Dermis microvascular lymphatic vessel endothelial cell (primary cell): ENCODE data around the gene FAM171A1. TPM values are rescaled to one million over a fixed set of nuclear protein-coding genes. Genes with fewer than 3 reads are reported as not detected.
"Not testable (repeated sequence)": the region's sequence is repeated elsewhere in the genome, so short reads cannot be mapped to it uniquely, and the experiment has no call there.

Source experiments
- DNase-seq, 2 donors: peaks; one replicate each; pipeline versions ENCODE4 v3.0.0 to v3.0.0-alpha.2; 2010; ENCODE audit warnings: low read depth in 2 of 2
- total RNA-seq: library from RNA; depleted of rRNA; stranded (reverse); fragments of >200 nt; gene quantifications from 2 replicates; pipeline ENCODE4 v1.2.1, GENCODE V29; 2014

FAM171A1 gene
- total RNA-seq, 1 donor from 2014 or later = 29.8 TPM

DNA sequence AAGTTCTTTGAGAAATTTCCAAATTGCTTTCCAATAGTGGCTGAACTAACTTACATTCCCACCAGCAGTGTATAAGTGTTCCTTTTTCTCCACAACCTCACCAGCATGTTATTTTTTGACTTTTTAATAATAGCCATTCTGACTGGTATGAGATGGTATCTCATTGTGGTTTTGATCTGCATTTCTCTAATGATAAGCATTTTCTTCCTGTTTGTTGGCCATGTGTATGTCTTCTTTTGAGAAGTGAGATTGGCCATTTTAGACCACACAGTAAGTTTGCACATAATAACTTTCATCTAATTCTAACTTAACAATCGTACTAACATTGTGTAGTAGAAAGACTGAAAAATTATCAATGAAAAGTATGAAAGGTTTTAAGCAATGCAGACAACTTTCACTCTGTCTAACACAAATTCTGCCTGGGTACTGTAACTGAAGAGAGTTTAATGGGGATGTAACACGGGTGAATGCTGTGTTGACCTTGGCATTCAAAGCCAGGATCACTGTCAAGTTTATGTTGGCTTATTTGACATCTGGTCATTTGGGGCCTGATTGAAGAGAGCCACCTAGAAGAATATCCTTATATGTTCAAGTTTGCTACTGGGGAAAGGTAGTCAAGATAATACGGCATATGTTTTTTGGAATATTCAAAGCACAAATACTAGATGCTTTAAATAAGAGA lies 50.4 kb downstream of the FAM171A1 start:
- peak in 1 of 2 donors; percentile 36 for DNase-seq

DNA sequence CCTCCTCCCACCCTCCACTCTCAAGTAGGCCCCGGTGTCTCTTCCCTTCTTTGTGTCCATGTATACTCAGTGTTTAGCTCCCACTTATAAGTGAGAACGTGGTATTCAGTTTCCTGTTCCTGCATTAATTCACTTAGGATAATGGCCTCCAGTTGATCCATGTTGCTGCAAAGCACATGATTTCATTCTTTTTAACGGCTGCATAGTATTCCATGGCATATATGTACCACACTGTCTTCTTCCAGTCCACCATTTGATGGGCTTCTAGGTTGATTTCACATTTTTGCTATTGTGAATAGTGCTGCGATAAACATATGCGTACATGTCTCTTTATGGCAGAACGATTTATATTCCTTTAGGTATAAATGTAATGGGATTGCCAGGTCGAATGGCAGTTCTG lies 51.0 kb downstream of the FAM171A1 start:
- DNase-seq = no peak

DNA sequence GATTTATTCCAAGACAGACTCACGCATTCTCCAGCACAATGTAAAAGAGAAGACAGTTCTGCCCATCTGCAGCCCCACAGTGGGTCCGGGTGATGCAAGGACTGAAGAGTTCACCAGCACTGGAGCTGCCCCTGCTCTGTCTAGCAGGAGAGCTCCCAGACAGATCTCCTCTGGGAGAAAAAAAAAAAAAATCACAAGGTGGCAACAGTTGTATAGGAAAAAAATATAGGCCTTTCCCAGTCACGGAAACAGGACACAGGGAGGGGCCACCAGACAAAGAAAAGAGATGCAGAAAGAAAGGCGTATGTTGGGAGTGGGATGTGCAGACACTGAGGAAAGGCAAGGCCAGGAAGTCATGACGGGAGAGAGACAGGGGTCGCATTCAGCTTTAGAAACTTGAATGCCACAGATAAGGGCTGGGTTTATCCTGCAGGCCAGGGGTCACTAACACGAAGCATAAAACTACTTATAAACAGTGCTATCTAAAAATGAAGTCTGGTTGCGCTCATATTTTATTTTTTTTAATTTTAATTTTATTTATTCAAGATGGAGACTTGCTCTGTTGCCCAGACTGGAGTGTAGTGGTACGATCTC lies 54.1 kb downstream of the FAM171A1 start:
- peak; percentile 45 to 49 for DNase-seq

DNA sequence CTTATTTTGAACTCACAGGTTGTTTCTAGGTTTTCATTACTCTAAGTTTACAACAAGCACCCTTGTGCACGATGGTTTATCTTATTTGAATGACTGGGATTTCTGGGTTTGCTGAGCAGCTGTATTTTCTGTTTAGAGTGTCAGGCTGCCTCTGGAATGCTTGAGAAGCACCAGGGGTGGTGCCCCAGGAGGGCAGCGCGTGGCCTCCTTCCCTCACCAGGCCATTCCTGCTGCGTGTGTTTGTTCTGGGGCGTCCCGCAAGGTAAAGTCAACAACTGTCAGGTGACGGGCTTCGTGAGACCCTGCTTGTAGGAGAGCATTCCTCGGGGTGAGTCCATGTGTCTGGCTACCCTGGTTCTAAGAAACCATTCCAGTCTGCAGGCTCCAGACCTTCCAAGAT lies 54.9 kb downstream of the FAM171A1 start:
- DNase-seq = no peak

DNA sequence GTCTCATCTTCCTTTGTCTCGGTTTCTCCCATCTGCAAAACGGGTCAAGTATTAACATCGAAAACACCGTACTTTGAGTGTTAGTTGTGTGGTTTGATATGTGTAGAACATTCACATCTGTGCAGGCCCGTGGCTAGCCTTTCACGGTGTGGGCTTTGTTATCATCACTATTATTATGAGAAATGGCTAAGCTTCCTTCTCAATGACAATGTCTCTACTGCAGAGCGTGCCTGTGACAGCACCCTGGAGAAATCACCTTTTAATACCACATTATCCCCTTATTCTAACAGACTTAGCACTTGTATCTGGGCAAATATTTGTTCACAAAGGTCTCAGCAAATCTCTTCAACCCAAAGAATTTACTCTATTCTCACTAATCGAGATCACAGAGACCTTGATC lies 55.8 kb downstream of the FAM171A1 start:
- no peak for DNase-seq

DNA sequence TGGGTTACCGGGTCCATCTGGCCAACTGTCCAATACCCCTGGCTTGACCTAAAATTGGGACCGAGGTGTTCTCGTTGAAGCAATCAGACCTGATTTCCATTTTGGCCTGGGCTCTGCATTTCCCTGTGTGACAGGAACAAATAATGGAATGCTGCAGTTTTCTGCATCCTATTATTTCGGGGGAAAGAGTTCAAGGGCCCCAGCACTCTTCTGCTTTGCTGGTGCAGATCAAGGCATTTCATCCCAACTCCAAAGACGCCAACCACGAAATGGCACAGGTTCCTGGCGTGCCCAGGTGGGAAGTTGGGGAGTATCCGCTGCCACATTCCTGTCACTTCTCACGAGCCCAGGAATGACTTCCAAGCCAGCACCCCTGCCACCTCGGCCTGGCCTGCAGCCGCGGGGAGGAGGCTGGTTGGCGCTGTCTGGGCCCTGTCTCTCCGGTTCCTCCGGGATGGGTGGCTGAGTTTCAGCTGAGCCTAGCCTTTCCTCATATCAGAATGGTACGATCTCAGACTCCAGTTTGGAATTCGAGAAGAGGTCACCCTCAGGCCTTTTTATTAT lies 56.5 kb downstream of the FAM171A1 start:
- no peak for DNase-seq

DNA sequence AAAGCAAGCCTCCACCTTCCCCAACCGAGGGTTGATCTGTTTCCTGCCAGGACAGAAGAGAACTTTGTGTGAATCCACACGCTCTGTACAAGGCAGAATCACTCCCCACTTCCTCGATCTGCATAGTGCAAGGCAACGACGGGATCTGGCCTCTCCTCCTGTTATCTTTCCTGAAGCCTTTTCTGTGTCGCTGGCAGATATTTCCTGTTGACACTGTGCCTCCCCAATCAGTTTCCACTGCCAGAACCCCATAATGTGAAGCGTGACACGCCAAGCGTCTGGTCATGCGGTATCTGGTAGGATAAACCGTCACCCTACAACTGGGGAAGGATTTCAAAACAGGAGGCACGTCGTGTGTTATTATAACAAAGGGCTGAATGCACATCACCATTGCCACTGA lies 57.2 kb downstream of the FAM171A1 start:
- peak; percentile 95 to 98 for DNase-seq

DNA sequence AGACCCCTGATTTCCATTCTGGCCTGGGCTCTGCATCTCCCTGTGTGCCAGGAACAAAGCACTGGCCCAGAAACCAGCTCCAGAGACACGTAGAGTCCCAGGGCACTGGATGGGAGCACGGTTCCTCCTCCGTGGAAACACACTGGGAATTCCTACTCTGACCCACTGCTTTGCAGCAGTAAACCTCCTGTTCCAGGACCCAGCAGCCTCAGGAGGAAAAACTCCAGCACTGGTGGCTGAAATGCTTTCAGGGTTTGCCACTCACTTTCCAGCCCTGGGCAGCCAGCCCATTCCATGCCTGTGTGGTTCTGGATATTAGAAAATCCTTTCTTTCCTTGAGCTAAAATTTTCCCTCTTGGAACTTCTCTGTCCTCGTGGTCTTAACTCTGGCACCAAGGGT lies 58.0 kb downstream of the FAM171A1 start:
- DNase-seq = peak in 1 of 2 donors; percentile 34

DNA sequence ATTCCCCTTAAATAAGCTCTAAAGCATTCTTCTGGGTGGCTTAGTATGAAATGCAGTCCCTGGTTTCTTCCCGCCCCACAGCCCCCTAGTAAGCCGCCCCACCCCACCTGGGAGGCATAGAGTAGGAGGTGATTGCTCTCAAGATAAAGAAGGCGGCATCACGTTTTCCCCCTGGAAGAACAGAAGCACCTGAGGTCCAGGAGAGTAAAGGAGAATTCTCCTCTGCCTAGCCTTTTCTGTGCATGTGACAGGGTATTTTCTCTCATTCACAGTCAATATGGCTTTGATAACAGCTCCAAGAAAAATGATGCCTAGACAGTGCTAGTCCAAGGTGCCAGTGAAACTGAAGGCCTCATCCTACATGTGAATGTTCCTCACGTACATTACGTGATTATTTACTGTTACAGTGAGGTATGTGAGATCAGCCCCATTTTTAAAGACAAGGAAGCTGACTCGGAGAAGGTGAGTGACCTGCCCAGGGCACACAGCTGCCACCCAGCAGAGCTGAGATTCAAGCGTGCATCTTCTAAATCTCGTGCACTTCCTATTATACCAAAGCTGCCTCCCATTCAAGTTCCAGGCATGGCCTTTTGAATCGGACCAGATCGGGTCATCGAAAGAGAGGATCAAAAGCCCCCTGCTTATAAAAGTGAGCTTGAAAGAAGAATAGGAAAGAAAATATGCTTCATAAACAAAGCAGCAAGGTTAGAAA lies 59.4 kb downstream of the FAM171A1 start:
- DNase-seq = peak in 1 of 2 donors; percentile 21

DNA sequence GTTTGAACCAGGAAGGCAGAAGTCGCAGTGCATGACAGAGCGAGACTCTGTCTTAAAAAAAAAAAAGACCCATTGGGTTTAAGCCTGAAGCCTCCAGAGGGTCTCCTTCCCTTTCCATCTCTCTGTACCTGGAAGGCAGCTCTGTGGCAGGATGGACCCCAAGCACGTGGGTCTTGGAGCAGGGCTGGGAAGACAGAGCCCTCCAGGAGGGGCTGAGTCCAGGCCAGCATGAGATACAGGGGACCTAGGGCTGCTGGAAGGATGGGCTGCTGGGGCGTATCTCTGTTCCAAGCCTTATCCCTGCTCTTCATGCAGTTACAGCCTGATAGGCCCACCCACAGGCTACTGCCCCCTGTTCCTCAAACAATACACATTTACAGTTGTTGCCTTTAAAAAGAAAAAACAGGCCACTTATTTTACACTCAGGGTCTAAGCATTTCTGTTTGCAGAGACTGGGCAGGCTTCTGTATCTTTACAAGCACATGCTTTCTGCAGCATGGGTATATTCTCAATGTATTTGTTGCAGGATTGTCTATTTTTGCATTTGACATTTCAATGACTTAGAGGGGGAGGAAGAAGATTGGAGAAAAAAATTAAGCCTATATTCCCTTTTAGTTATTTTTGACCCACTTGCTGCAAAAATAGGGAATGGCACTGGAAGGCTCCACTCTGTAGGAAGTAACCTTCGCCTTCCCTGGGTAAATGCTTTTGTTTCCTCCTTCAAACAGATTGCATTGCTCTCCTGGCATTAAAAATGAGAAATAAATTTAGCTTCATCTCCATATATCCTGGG lies 60.1 kb downstream of the FAM171A1 start:
- no peak for DNase-seq

DNA sequence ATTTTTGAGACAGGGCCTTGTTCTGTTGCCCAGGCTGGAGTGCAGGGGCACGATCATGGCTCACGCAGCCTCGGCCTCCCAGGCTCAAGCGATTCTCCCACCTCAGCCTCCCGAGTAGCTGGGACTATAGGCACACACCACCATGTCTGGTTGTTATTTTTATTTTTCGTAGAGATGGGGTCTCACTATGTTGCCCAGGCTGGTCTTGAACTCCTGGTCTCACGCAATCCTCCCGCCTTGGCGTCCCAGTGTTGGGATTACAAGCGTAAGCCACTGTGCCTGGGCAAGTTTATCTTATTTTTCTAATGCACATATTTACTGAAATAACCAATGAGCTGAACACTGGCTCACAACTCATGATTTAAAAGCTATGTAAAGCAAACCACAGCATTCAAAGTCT lies 61.9 kb downstream of the FAM171A1 start:
- DNase-seq = no peak

DNA sequence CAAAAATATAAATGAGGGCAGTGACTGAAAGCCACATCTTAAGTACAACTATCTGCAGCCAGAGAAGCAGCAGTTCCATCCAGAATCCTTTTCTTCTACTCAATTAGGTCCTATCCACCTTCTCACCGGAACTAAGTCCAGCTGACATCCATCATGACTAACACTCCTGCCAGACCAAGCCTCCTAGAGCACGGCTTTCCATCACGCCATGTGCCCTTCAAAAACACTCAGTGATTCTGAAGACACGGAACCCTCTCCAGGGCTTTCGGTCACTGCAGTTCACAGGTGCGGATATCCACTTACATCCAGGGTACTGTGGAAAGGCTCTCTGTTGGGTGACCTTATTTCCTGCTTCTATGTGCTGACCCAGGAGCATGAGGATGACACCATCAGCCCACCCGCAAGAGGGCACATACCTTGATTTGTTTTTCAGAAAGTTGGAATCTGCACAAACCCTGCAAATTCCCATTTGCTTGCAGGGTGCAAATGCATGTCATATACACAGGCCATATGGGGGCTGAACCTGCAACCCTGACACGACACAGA lies 64.3 kb downstream of the FAM171A1 start:
- peak; percentile 42 to 86 for DNase-seq

DNA sequence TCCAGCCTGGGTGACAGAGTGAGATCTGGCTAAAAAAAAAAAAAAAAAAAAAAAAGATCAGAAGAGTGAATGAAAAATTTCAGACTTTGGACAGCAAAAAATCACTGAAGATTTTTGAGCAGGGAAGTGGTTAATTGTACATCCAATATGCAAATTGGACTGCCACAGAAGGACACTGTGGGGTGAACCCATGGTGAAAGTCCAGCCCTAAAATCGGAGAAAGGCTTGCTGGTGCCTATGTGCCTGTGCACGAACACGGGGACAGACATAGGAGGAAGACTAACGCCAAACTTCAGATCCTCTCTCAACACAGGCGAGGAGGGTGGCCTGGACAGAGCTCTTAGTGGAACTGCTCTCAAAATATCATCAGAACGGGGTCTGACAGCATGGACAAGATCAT lies 65.5 kb downstream of the FAM171A1 start:
- no peak for DNase-seq

DNA sequence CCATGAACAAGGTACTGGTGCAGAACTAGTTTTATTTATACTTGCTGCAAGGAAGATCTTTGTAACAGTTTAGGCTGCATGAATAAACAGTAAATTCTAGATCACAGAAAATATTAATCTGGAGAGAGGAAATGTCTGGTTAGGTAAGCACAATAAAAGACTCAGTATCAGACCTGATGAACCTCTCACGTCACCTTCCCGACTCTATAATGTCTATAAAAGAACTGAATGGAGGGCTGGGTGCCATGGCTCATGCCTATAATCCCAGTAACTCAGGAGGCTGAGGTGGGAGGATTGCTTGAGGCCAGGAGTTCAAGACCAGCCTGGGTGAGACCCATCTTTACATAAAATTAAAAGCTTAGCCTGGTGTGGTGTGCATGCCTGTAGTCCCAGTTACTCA lies 65.9 kb downstream of the FAM171A1 start:
- DNase-seq = no peak

DNA sequence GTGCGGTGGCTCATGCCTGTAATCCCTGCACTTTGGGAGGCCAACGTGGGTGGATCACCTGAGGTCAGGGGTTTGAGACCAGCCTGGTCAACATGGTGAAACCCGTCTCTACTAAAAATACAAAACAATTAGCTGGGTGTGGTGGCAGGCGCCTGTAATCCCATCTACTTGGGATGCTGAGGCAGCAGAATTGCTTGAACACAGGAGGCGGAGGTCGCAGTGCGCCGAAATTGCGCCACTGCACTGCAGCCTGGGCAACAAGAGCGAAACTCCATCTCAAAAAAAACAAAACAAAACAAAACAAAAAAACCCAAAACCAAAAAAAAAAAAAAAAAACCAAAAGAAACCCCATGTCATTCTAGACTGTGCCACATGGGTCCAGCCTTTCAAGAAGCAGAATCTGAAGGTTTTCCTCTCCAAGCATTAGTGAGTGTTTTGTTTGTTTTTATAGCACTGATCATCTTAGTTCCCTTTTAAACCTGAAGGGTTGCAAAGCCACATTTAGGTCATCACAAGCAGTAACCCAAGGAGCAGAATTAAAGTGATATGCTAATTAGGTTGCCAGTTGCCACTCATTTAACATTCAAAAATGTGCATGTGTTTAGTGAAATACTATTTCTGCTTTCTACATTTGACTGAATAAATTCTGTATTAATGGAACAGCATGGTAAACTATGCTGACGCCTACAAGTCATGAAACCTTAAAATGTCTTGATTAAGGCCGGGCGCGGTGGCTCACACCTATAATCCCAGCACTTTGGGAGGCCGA lies 68.7 kb downstream of the FAM171A1 start:
- DNase-seq = not testable (repeated sequence)

DNA sequence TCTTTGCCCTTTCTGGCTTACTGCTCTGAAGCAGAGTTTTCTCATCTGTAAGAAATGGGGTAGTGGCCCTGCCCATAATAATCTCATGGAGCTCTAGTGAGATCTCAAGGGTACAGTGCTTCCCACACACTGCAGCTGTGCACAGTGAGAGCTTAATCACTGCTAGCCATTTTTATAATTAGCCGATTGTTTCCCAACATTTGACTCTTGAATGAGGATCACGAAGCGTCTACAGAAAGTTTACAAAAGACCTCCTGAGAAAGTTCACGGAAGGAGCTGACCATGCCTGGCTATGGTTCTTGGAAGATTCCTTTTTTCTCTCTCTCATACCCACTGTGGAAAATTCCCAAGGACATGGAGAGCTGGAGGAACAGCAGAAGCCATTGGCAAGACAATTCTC lies 70.4 kb downstream of the FAM171A1 start:
- DNase-seq = no peak

DNA sequence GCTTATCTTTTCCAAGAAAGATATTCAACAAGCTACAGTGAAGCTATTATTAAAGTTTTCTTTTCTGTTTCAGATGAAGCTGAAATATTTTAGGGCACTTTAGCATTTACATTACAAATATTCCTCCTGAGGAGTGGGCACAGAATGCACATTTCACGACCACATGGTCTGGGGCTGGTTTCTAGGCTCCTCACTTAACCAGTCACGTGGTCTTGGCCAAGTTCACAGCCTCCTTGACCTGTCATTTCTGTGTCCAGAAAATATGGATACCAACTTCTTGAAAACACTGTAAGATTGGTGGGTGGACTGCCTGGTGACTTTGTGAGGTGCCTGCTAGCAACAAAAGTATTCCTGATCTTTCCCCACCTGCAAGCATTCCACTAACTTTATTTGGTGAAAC lies 70.9 kb downstream of the FAM171A1 start:
- no peak for DNase-seq

DNA sequence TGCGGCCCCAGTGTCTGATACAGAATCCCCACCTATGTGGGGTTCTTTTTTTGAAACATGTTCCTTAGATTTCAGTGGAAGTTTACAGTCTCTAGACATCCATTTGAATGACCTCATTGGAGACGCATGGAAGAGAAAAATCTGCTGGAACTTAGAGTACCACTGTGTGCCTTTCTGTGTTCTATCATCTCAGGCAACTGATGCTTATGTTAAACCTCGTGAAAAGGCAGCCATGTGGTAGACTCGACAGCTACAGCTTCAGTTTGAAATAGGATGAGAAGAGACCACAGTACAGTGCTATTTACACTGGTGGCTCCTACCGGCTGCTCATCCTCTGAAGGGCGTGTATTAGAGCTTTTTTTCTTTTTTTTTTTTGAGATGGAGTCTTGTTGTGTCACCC lies 74.4 kb downstream of the FAM171A1 start:
- DNase-seq = no peak

DNA sequence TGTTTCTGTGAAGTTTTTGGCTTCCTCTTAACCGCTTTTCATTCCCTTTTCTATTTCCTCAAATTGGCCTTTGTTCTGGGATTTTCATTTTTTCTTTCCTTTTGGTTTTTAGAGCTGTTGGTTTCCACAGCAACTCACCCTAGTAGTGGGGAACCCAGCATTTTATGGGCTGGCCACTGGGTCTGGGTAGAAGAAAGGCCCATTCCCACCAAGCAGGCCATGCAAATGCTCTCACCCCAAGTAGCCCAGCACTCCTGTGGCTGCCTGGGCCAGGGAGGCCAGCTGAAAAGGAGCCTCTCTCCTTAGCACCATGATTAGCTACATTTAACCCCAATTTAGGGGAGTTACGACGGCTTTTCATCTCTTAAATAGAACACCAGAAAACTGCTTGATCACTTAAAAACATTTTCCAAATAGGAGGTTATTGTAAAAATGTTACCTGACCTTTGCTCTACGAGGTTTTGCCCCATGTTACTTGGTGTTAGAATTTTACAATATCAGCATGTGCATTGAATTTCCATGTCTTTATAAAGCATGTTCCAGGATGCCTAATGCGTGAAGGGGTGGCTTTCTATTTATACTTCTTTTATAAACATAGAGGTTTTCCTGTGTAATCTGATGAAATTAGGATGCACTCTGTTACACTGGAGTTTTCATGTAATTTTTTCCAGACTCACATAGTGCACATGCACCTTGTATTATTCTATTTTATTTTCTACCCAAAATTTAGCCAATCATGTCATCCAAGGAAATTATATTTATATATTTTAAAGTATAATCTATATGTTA lies 75.4 kb downstream of the FAM171A1 start:
- no peak for DNase-seq
